ENCODE results near the gene RIMS4.
"Not testable (repeated sequence)": the region's sequence is repeated elsewhere in the genome, so short reads cannot be mapped to it uniquely, and the experiment has no call there.

The RIMS4 gene

GRCh38 chr20:44832724-44833123 lies 22.4 kb upstream of the RIMS4 start:
- peak; percentile 95 for FAIRE-seq
- peak; percentile 59 for DNase-seq (ENCODE audit: insufficient read length, low spot score)

GRCh38 chr20:44830995-44831394 lies 20.6 kb upstream of the RIMS4 start:
- FAIRE-seq (peak; percentile 82), DNase-seq (ENCODE audit: insufficient read length, low spot score) (no peak)

DNA sequence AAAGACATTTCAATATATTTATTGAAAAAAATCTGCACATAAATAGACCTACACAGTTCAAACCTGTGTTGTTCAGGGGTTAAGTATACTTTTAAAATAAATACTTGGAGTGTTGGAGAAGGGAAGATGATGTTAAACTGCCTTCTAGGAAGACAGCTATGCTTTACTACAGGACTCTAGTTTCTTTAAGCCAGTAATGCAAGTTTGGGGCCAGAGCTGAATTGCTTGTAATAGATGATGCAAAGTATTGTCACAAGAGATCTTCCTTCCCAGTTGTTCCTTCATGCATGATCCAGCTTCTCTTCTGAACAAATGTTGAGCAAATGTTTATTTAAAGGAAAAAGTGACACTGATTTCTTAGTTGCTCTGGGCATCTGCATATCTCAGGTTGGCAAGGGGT lies 20.2 kb upstream of the RIMS4 start:
- no peak for DNase-seq (ENCODE audit: insufficient read length, low spot score)
- no peak for FAIRE-seq

DNA sequence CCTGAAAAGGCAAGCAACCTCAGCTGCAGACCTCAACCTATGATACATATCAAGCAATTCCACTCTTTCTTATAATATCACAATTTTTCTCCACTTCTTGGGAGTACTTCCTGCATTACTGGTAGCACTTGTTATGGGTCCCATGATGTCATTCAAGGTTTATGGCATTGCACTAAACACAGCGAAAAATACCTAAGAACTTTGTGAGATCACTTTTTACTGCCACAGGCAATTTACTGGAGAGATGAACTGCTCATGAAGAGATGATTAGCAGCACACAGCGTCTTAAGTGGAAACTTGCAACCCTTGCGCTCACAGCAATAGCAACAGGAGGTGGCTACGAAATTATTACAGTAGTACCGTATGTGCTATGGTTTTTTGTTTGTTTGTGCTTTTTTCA lies 19.3 kb upstream of the RIMS4 start:
- DNase-seq (ENCODE audit: insufficient read length, low spot score) = no peak
- FAIRE-seq = no peak

- no peak for DNase-seq (ENCODE audit: insufficient read length, low spot score)
Observed at GRCh38 chr20:44828640-44829039, 18.3 kb upstream of the RIMS4 start.

GRCh38 chr20:44827401-44827800 lies 17.1 kb upstream of the RIMS4 start:
- FAIRE-seq (no peak), DNase-seq (ENCODE audit: insufficient read length, low spot score) (no peak)

More at GRCh38 chr20:44828640-44829039, 18.3 kb upstream of the RIMS4 start:
- FAIRE-seq = no peak

- FAIRE-seq; DNase-seq (ENCODE audit: insufficient read length, low spot score): not testable (repeated sequence)
Observed at GRCh38 chr20:44821576-44821975, 11.2 kb upstream of the RIMS4 start.

GRCh38 chr20:44819936-44820335 lies 9.6 kb upstream of the RIMS4 start:
- no peak for FAIRE-seq
- no peak for DNase-seq (ENCODE audit: insufficient read length, low spot score)

- no peak for FAIRE-seq
- no peak for DNase-seq (ENCODE audit: insufficient read length, low spot score)
Observed at GRCh38 chr20:44817143-44817910, 7.0 kb upstream of the RIMS4 start.

GRCh38 chr20:44814937-44815336 lies 4.6 kb upstream of the RIMS4 start:
- FAIRE-seq (peak; percentile 64), DNase-seq (ENCODE audit: insufficient read length, low spot score) (no peak)

- FAIRE-seq (peak; percentile 98), DNase-seq (ENCODE audit: insufficient read length, low spot score) (no peak)
Observed at GRCh38 chr20:44811150-44811685, 872 bp upstream of the RIMS4 start.

DNA sequence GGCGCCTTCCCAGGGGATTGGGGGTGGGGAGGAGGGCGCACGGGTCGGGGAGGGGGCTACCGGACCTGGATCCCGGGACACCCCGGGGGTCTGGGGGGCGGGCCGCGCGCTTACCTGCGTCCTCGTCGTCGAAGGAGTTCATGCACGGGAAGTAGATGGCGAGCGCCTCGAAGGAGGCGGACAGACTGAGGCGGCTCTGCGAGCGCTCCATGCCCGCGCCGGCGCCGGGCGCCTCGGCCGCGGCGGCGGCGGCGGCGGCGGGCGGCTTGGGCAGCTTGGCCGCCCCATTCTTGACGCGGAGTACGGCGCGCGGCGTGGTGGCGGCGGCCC lies 320 bp downstream of the RIMS4 start:
- DNase-seq (ENCODE audit: insufficient read length, low spot score) (no peak), FAIRE-seq (no peak)

- DNase-seq (ENCODE audit: insufficient read length, low spot score) (no peak), FAIRE-seq (no peak)
Observed at GRCh38 chr20:44809380-44810060, 826 bp downstream of the RIMS4 start.

GRCh38 chr20:44807684-44808056 lies 2.7 kb downstream of the RIMS4 start:
- peak; percentile 9 for FAIRE-seq
- no peak for DNase-seq (ENCODE audit: insufficient read length, low spot score)

DNA sequence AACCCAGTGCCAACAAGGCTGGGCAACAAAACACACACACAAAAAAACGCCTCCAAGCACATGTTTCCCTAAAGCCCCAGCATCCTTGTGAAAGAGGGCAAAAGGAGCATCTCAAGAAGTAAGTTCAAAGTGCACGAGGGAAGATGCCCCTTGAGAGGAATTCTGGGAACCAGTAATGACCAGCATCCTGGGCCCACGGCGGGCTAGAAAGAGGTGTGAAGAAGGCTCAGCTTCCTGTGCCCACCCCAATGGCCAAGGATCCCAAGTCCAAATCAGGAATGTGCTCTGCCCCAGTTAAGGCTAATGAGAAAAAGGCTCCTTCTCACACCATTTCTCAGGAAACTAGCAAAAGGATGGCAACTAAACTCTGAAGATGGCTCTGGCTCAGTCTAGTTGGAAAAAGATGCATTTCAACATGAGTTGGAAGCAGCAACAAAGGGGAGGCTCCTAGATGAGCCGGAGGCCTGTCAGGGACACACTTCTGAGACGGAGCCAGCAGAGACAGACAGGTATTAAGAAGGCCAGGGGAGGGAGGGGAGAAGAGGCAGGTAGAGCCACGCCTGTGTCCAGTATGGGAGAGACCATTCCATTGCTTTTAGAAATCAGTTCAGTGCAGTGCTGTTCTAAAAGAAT lies 3.2 kb downstream of the RIMS4 start:
- FAIRE-seq (no peak), DNase-seq (ENCODE audit: insufficient read length, low spot score) (no peak)

- FAIRE-seq = peak; percentile 98
- peak; percentile 86 for DNase-seq (ENCODE audit: insufficient read length, low spot score)
Observed at GRCh38 chr20:44805979-44806620, 4.2 kb downstream of the RIMS4 start.

- DNase-seq (ENCODE audit: insufficient read length, low spot score) = no peak
Observed at GRCh38 chr20:44805335-44805978, 4.9 kb downstream of the RIMS4 start.

DNA sequence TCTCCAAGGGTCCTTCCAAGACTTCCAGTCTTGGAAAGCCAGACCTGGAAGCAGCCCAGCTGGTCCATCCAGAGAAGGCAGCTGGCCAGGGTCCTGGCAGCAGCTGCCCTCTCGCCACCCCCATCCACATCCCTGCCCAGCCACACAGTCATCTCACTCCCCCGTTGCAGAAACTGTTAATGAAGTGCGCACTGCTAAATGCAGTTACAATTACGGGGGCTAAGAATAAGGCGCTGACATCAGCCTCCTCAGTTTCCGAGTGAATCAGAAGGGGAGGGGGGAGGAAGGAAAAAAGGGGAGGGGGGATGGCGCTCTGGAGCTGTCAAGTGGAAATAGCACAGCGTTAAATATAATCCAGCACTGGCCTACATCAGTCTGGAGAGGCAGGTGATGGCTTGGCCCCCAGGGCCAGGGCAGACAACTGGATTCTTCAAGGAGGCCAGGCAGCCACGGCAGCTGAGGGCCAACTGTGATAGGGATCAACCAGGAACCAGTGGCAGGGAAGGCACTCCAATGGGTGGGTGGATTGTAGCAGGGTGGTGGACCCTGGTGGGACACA lies 6.9 kb downstream of the RIMS4 start:
- DNase-seq (ENCODE audit: insufficient read length, low spot score) = no peak
- FAIRE-seq = no peak

More at GRCh38 chr20:44805335-44805978, 4.9 kb downstream of the RIMS4 start:
- no peak for FAIRE-seq

GRCh38 chr20:44802702-44803101 lies 7.6 kb downstream of the RIMS4 start:
- no peak for FAIRE-seq
- no peak for DNase-seq (ENCODE audit: insufficient read length, low spot score)

- FAIRE-seq = no peak
- DNase-seq (ENCODE audit: insufficient read length, low spot score) = no peak
Observed at GRCh38 chr20:44800391-44801046, 9.8 kb downstream of the RIMS4 start.

Measured in HTR-8/SVneo (cell line).